ENCODE measurements around the gene DPP9. TPM values are rescaled to one million over a fixed set of nuclear protein-coding genes. Genes with fewer than 3 reads are reported as not detected.

DPP9 gene
- polyA plus RNA-seq, 3 donors = 12.6 to 23.8 (median 13.9) TPM

DNA sequence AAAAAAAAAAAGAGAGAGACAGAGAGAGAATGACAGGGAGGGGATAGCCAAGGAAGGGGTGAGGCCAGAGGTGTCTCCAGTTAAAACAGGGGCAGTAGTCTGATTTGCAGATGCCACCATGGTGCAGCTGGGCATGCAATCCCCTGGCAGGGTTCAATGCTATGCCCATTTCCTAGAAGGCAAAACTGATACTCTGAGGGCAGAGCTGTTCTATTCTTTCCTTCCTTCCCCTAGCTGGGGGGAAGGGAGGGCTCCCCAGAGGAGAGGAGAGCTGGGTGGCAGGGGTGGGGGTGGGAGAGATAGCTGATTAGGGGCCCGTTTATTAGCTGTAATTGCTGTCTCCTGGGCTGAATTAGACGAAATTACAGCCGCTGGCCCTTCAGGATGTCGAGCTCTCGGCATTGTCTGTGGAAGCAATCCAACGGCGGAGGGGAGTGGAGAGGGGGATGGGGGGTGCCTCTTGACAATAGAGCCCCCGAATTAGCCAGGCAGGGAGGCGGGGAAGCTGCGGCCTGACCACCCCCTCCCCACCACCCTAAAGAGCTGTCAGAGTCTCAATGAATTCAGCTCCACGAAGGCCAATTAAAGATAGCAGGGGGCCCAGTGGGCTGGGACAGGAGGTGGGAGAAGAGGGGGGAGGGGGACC is 14.4 kb upstream of the DPP9 start:
- Histone ChIP-seq H3K4me2 (replicated peaks; ENCODE audit: extremely low read depth, low read length, poor library complexity, severe bottlenecking) (no peak overlapping the region), H3K4me1 (ENCODE audit: control insufficient read depth in 1 of 2, insufficient read depth in 2 of 2, low read length in 2 of 2) (no peaks in the 10 kb centered on the region), H3K4me3 (replicated peaks in 1 of 3; ENCODE audit: low read depth in 2 of 3, low read length in 3 of 3) (no peak overlapping the region), H3K9me3 (replicated peaks in 1 of 2; ENCODE audit: control insufficient read depth in 1 of 2, insufficient read depth in 1 of 2, low read length in 2 of 2) (no peaks in the 10 kb centered on the region), H3K9ac (ENCODE audit: insufficient read depth, low read length, poor library complexity, severe bottlenecking) (no peak overlapping the region), H2AFZ (ENCODE audit: insufficient read depth, low read depth, low read length, poor library complexity, severe bottlenecking) (no peak overlapping the region), H3K27me3 (ENCODE audit: control insufficient read depth in 2 of 2, insufficient read depth in 2 of 2, low read length in 2 of 2) (peaks cover 2 to 19% of the 10 kb centered on the region in 2 donors), H3K36me3 (replicated peaks in 1 of 2; ENCODE audit: control insufficient read depth in 1 of 2, insufficient read depth in 2 of 2, low read length in 2 of 2) (no peaks in the 10 kb centered on the region), H3K27ac (ENCODE audit: low read depth in 1 of 2, low read length in 2 of 2) (no peak overlapping the region), H4K20me1 (ENCODE audit: insufficient read depth, low read length) (no peaks in the 10 kb centered on the region), H3K79me2 (ENCODE audit: insufficient read depth, low read length) (no peaks in the 10 kb centered on the region)
- DNase-seq = no peak
- intact Hi-C loops (cut with micrococcal nuclease) = loop anchor here in 1 of 2 donors (10.0 kb wide), 1 partner anchor 177 kb away; no protein-coding TSS in a partner anchor
- WGBS (ENCODE audit: insufficient coverage) = 7% methylated on average over 4 of the region's 11 CpGs
- no peak overlapping the region for H3K27ac Mint-ChIP-seq
- H3K27me3 Mint-ChIP-seq (ENCODE audit: low read depth in 3 of 3) = peaks cover 17 to 38% (median 36%) of the 10 kb centered on the region in 3 donors
- peaks cover 0 to 2% (median 0%) of the 10 kb centered on the region in 7 donors for H3K9me3 Mint-ChIP-seq
- TF ChIP-seq, protein P1, sequence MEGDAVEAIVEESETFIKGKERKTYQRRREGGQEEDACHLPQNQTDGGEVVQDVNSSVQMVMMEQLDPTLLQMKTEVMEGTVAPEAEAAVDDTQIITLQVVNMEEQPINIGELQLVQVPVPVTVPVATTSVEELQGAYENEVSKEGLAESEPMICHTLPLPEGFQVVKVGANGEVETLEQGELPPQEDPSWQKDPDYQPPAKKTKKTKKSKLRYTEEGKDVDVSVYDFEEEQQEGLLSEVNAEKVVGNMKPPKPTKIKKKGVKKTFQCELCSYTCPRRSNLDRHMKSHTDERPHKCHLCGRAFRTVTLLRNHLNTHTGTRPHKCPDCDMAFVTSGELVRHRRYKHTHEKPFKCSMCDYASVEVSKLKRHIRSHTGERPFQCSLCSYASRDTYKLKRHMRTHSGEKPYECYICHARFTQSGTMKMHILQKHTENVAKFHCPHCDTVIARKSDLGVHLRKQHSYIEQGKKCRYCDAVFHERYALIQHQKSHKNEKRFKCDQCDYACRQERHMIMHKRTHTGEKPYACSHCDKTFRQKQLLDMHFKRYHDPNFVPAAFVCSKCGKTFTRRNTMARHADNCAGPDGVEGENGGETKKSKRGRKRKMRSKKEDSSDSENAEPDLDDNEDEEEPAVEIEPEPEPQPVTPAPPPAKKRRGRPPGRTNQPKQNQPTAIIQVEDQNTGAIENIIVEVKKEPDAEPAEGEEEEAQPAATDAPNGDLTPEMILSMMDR (IDR thresholded peaks at IDR 0.05) = no peak
- peaks cover 5% of the 10 kb centered on the region for H3K4me1 Mint-ChIP-seq
- H3K4me3 Mint-ChIP-seq = peak overlapping the region in 1 of 2 donors; percentile 51
- no peaks in the 10 kb centered on the region for H3K36me3 Mint-ChIP-seq

DNA sequence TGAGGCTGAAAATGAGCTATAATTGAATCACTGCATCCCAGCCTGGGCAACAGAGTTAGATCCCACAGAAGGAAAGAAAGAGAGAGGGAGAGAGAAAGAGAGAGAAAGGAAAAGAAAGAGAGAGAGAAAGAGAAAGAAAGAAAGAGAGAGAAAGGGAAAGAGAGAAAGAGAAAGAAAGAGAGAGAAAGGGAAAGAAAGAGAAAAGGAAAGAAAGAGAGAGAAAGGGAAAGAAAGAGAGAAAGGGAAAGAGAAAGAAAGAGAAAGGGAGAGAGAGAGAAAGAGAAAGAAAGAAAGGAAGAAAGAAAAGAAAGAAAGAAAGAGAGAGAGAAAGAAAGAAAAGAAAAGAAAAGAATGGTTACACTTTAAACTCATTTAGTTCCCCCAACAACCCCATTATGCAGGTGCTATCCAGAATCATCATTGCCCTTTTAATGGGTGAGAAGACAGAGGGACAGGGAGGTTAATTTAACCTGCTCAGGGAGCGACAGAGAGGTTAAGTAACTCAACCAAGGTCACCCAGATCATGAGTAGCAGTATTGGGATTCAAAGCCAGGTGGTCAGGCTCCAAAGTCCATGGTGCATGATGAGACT is 10.2 kb upstream of the DPP9 start:
- TF ChIP-seq, protein P1 (IDR thresholded peaks at IDR 0.05) = no peak
- Histone ChIP-seq H2AFZ (ENCODE audit: insufficient read depth, low read depth, low read length, poor library complexity, severe bottlenecking) (no peak overlapping the region), H3K27ac (ENCODE audit: low read depth in 1 of 2, low read length in 2 of 2) (no peak overlapping the region), H3K9ac (ENCODE audit: insufficient read depth, low read length, poor library complexity, severe bottlenecking) (no peak overlapping the region), H4K20me1 (ENCODE audit: insufficient read depth, low read length) (no peaks in the 10 kb centered on the region), H3K79me2 (ENCODE audit: insufficient read depth, low read length) (no peaks in the 10 kb centered on the region), H3K27me3 (ENCODE audit: control insufficient read depth in 2 of 2, insufficient read depth in 2 of 2, low read length in 2 of 2) (peaks cover 2 to 17% of the 10 kb centered on the region in 2 donors), H3K9me3 (replicated peaks in 1 of 2; ENCODE audit: control insufficient read depth in 1 of 2, insufficient read depth in 1 of 2, low read length in 2 of 2) (no peaks in the 10 kb centered on the region), H3K4me3 (replicated peaks in 1 of 3; ENCODE audit: low read depth in 2 of 3, low read length in 3 of 3) (no peak overlapping the region), H3K4me2 (replicated peaks; ENCODE audit: extremely low read depth, low read length, poor library complexity, severe bottlenecking) (no peak overlapping the region), H3K36me3 (replicated peaks in 1 of 2; ENCODE audit: control insufficient read depth in 1 of 2, insufficient read depth in 2 of 2, low read length in 2 of 2) (no peaks in the 10 kb centered on the region), H3K4me1 (ENCODE audit: control insufficient read depth in 1 of 2, insufficient read depth in 2 of 2, low read length in 2 of 2) (peaks cover 0 to 3% of the 10 kb centered on the region in 2 donors)
- peaks cover 10% of the 10 kb centered on the region for H3K4me1 Mint-ChIP-seq
- H3K27ac Mint-ChIP-seq = peak overlapping the region in 1 of 7 donors; percentile 13
- H3K4me3 Mint-ChIP-seq = no peak overlapping the region
- WGBS (ENCODE audit: insufficient coverage) = 100% methylated on average over 1 of the region's 1 CpG
- no peak for DNase-seq
- peaks cover 12 to 25% (median 23%) of the 10 kb centered on the region in 3 donors for H3K27me3 Mint-ChIP-seq (ENCODE audit: low read depth in 3 of 3)
- intact Hi-C loops (cut with micrococcal nuclease) = loop anchor here (2.0 to 10.0 kb wide), 3 partner anchors 57 to 298 kb away; partner anchors contain the start of gene FEM1A (in 1 of the 2)
- H3K36me3 Mint-ChIP-seq = no peaks in the 10 kb centered on the region
- peaks cover 0 to 3% (median 0%) of the 10 kb centered on the region in 7 donors for H3K9me3 Mint-ChIP-seq

Data from CD14-positive monocyte (primary cell).